SK-N-SH treated with all-trans-retinoic acid at 6 μM for 48 hours (cell line): ENCODE data around the gene AMER2.

Source experiments
- ATAC-seq: fragments of 200-7000 bp; cut with Tn5 transposase; 3 replicates; pipeline ENCODE4 v1.9.1; 2020; ENCODE audit warnings: mild to moderate bottlenecking, moderate library complexity
- ARNTL ChIP-seq: fragments of 450-650 bp; formaldehyde crosslinking; IDR thresholded peaks from 2 replicates; pipeline ENCODE4 v1.5.0; 2020; ENCODE audit warnings: low read depth, mild to moderate bottlenecking, moderate library complexity, borderline replicate concordance
- BACH2 ChIP-seq: fragments of 250-450 bp; sonication (Bioruptor Pico); IDR thresholded peaks from 2 replicates; pipeline ENCODE4 v1.9.0; 2021; ENCODE audit warnings: mild to moderate bottlenecking, borderline replicate concordance
- ESRRG ChIP-seq: fragments of 250-450 bp; sonication (Bioruptor Pico); IDR thresholded peaks from 2 replicates; pipeline ENCODE4 v1.6.1; 2021; ENCODE audit warnings: mild to moderate bottlenecking
- GLIS3 ChIP-seq: fragments of 250-450 bp; sonication (Bioruptor Pico); IDR thresholded peaks from 2 replicates; pipeline ENCODE4 v1.5.0; 2020; ENCODE audit warnings: mild to moderate bottlenecking, moderate library complexity
- ISL1 ChIP-seq: fragments of 250-450 bp; sonication (Bioruptor Pico); IDR thresholded peaks from 2 replicates; pipeline ENCODE4 v2.1.2; 2022; ENCODE audit warnings: mild to moderate bottlenecking, moderate library complexity
- OSR1 ChIP-seq: fragments of 250-450 bp; sonication (Bioruptor Pico); IDR thresholded peaks from 2 replicates; pipeline ENCODE4 v1.8.0; 2022; ENCODE audit warnings: moderate library complexity, mild to moderate bottlenecking, inconsistent platforms
- PPARA ChIP-seq: fragments of 250-450 bp; sonication (Bioruptor Pico); IDR thresholded peaks from 2 replicates; pipeline ENCODE4 v1.5.0; 2020; ENCODE audit warnings: mild to moderate bottlenecking, borderline replicate concordance
- RARB ChIP-seq: fragments of 250-450 bp; sonication (Bioruptor Pico); IDR thresholded peaks from 2 replicates; pipeline ENCODE4 v1.8.0; 2021; ENCODE audit warnings: mild to moderate bottlenecking, moderate library complexity
- SNAI2 ChIP-seq: fragments of 250-450 bp; sonication (Bioruptor Pico); IDR thresholded peaks from 2 replicates; pipeline ENCODE4 v1.5.0; 2020; ENCODE audit warnings: mild to moderate bottlenecking, moderate library complexity
- TCF4 ChIP-seq: fragments of 250-450 bp; sonication (Bioruptor Pico); IDR thresholded peaks from 2 replicates; pipeline ENCODE4 v1.8.0; 2021; ENCODE audit warnings: mild to moderate bottlenecking, moderate library complexity, borderline replicate concordance
- TOX ChIP-seq: fragments of 250-450 bp; sonication (Bioruptor Pico); IDR thresholded peaks from 2 replicates; pipeline ENCODE4 v1.8.0; 2021; ENCODE audit warnings: mild to moderate bottlenecking, moderate library complexity, borderline replicate concordance
- ZC3H10 ChIP-seq: fragments of 250-450 bp; sonication (Bioruptor Pico); IDR thresholded peaks from 2 replicates; pipeline ENCODE4 v1.5.1; 2021; ENCODE audit warnings: mild to moderate bottlenecking, moderate library complexity
- ZFP3 ChIP-seq: fragments of 250-450 bp; sonication (Bioruptor Pico); IDR thresholded peaks from 2 replicates; pipeline ENCODE4 v1.5.0; 2020; ENCODE audit warnings: mild to moderate bottlenecking, moderate library complexity
- ZFP30 ChIP-seq: fragments of 450-650 bp; formaldehyde crosslinking; IDR thresholded peaks from 2 replicates; pipeline ENCODE4 v1.5.0; 2022; ENCODE audit warnings: mild to moderate bottlenecking, moderate library complexity
- ZNF565 ChIP-seq: fragments of 450-650 bp; formaldehyde crosslinking; conservative IDR thresholded peaks from 2 replicates; pipeline ENCODE4 v1.5.0; 2020; ENCODE audit warnings: low read depth, mild to moderate bottlenecking, moderate library complexity
- ZNF70 ChIP-seq: fragments of 450-650 bp; formaldehyde crosslinking; IDR thresholded peaks from 2 replicates; pipeline ENCODE4 v1.5.0; 2020; ENCODE audit warnings: mild to moderate bottlenecking, moderate library complexity
- ZNF8 ChIP-seq: fragments of 450-650 bp; formaldehyde crosslinking; IDR thresholded peaks from 2 replicates; pipeline ENCODE4 v1.5.0; 2020; ENCODE audit warnings: mild to moderate bottlenecking, moderate library complexity
- TF ChIP-seq, protein P1 (sequence below): fragments of 250-450 bp; sonication (Bioruptor Pico); IDR thresholded peaks from 2 replicates; pipeline ENCODE4 v1.5.1; 2021; ENCODE audit warnings: mild to moderate bottlenecking, moderate library complexity
- TF ChIP-seq, protein P2 (sequence below): fragments of 250-450 bp; sonication (Bioruptor Pico); IDR thresholded peaks from 2 replicates; pipeline ENCODE4 v1.5.1; 2020; ENCODE audit warnings: low read depth, mild to moderate bottlenecking, moderate library complexity
- TF ChIP-seq, protein P3 (sequence below): fragments of 250-450 bp; sonication (Bioruptor Pico); IDR thresholded peaks from 2 replicates; pipeline ENCODE4 v1.8.0; 2021; ENCODE audit warnings: low read depth, mild to moderate bottlenecking, moderate library complexity, borderline replicate concordance
- TF ChIP-seq, protein P4 (sequence below): fragments of 250-450 bp; sonication (Bioruptor Pico); IDR thresholded peaks from 2 replicates; pipeline ENCODE4 v1.5.0; 2020; ENCODE audit warnings: mild to moderate bottlenecking, moderate library complexity
- TF ChIP-seq, protein P5 (sequence below): fragments of 250-450 bp; sonication (Bioruptor Pico); IDR thresholded peaks from 2 replicates; pipeline ENCODE4 v1.8.0; 2020; ENCODE audit warnings: mild to moderate bottlenecking, moderate library complexity, borderline replicate concordance

The AMER2 gene

DNA sequence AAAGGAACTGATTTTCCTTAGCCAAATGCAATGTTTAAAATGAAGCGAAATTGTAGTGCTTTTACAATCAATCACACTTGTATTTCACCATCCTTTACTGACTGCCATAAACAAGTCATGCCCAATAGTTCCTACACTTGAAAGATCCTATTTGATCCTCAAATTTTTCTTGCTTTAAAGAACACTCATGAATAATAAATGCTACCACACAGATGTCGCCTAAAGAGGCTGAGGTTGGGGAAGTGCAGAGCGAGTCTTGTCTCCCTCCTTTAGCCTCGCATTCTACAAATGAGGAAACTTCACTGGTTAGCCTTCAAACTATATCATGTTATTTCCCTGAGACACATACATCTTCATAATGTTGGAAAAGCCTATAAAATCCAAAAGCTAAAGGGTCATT lies 18.7 kb upstream of the AMER2 start:
- no peak for ATAC-seq
- TF ChIP-seq, protein P1, sequence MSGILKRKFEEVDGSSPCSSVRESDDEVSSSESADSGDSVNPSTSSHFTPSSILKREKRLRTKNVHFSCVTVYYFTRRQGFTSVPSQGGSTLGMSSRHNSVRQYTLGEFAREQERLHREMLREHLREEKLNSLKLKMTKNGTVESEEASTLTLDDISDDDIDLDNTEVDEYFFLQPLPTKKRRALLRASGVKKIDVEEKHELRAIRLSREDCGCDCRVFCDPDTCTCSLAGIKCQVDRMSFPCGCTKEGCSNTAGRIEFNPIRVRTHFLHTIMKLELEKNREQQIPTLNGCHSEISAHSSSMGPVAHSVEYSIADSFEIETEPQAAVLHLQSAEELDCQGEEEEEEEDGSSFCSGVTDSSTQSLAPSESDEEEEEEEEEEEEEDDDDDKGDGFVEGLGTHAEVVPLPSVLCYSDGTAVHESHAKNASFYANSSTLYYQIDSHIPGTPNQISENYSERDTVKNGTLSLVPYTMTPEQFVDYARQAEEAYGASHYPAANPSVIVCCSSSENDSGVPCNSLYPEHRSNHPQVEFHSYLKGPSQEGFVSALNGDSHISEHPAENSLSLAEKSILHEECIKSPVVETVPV (CRISPR knock-in tag): no peak
- TF ChIP-seq ESRRG (CRISPR knock-in tag) (no peak), SNAI2 (CRISPR knock-in tag) (no peak), OSR1 (CRISPR knock-in tag) (no peak), ZNF565 (CRISPR knock-in tag) (no peak), ARNTL (CRISPR knock-in tag) (no peak), GLIS3 (CRISPR knock-in tag) (no peak), ZFP30 (CRISPR knock-in tag) (no peak), ISL1 (no peak), TCF4 (CRISPR knock-in tag) (no peak), ZFP3 (no peak), ZNF8 (no peak), BACH2 (CRISPR knock-in tag) (no peak), PPARA (no peak)
- TF ChIP-seq, protein P2, sequence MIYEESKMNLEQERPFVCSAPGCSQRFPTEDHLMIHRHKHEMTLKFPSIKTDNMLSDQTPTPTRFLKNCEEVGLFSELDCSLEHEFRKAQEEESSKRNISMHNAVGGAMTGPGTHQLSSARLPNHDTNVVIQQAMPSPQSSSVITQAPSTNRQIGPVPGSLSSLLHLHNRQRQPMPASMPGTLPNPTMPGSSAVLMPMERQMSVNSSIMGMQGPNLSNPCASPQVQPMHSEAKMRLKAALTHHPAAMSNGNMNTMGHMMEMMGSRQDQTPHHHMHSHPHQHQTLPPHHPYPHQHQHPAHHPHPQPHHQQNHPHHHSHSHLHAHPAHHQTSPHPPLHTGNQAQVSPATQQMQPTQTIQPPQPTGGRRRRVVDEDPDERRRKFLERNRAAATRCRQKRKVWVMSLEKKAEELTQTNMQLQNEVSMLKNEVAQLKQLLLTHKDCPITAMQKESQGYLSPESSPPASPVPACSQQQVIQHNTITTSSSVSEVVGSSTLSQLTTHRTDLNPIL (CRISPR knock-in tag): no peak
- TF ChIP-seq, protein P3, sequence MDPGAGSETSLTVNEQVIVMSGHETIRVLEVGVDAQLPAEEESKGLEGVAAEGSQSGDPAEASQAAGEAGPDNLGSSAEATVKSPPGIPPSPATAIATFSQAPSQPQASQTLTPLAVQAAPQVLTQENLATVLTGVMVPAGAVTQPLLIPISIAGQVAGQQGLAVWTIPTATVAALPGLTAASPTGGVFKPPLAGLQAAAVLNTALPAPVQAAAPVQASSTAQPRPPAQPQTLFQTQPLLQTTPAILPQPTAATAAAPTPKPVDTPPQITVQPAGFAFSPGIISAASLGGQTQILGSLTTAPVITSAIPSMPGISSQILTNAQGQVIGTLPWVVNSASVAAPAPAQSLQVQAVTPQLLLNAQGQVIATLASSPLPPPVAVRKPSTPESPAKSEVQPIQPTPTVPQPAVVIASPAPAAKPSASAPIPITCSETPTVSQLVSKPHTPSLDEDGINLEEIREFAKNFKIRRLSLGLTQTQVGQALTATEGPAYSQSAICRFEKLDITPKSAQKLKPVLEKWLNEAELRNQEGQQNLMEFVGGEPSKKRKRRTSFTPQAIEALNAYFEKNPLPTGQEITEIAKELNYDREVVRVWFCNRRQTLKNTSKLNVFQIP: no peak
- TF ChIP-seq, protein P4, sequence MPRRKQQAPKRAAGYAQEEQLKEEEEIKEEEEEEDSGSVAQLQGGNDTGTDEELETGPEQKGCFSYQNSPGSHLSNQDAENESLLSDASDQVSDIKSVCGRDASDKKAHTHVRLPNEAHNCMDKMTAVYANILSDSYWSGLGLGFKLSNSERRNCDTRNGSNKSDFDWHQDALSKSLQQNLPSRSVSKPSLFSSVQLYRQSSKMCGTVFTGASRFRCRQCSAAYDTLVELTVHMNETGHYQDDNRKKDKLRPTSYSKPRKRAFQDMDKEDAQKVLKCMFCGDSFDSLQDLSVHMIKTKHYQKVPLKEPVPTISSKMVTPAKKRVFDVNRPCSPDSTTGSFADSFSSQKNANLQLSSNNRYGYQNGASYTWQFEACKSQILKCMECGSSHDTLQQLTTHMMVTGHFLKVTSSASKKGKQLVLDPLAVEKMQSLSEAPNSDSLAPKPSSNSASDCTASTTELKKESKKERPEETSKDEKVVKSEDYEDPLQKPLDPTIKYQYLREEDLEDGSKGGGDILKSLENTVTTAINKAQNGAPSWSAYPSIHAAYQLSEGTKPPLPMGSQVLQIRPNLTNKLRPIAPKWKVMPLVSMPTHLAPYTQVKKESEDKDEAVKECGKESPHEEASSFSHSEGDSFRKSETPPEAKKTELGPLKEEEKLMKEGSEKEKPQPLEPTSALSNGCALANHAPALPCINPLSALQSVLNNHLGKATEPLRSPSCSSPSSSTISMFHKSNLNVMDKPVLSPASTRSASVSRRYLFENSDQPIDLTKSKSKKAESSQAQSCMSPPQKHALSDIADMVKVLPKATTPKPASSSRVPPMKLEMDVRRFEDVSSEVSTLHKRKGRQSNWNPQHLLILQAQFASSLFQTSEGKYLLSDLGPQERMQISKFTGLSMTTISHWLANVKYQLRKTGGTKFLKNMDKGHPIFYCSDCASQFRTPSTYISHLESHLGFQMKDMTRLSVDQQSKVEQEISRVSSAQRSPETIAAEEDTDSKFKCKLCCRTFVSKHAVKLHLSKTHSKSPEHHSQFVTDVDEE (CRISPR knock-in tag): no peak
- TF ChIP-seq, protein P5, sequence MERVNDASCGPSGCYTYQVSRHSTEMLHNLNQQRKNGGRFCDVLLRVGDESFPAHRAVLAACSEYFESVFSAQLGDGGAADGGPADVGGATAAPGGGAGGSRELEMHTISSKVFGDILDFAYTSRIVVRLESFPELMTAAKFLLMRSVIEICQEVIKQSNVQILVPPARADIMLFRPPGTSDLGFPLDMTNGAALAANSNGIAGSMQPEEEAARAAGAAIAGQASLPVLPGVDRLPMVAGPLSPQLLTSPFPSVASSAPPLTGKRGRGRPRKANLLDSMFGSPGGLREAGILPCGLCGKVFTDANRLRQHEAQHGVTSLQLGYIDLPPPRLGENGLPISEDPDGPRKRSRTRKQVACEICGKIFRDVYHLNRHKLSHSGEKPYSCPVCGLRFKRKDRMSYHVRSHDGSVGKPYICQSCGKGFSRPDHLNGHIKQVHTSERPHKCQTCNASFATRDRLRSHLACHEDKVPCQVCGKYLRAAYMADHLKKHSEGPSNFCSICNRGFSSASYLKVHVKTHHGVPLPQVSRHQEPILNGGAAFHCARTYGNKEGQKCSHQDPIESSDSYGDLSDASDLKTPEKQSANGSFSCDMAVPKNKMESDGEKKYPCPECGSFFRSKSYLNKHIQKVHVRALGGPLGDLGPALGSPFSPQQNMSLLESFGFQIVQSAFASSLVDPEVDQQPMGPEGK: no peak
- TF ChIP-seq, all 23 proteins: peak for 0

DNA sequence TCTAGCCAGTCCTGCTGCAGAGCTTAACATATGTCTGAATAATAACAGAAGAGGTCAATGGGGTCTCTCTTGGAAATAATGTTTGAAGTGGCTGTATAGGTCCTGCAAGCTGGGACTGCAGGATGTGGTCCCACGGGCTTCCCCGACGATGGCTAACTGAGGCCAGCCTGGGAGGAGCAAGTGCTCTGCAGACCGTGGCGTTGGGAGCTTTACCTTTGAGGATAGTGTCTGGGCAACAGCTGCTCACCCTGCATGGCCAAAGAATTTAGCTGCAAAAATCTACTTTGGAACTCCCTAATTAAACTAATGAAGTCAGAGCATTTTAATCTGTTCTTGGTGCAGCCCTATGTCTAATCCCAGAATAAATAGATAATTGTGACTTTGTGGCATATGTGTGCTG lies 18.2 kb upstream of the AMER2 start:
- TF ChIP-seq ZC3H10 (CRISPR knock-in tag) (no peak), OSR1 (CRISPR knock-in tag) (no peak), TOX (CRISPR knock-in tag) (no peak), ZNF8 (no peak), ESRRG (CRISPR knock-in tag) (no peak), ARNTL (CRISPR knock-in tag) (no peak), BACH2 (CRISPR knock-in tag) (no peak), PPARA (no peak), RARB (CRISPR knock-in tag) (no peak), SNAI2 (CRISPR knock-in tag) (no peak), ZNF70 (CRISPR knock-in tag) (no peak)
- TF ChIP-seq, protein P4 (CRISPR knock-in tag): no peak
- ATAC-seq: no peak
